ENCODE data around the gene CDKN2A. TPM values are rescaled to one million over a fixed set of nuclear protein-coding genes. Genes with fewer than 3 reads are reported as not detected.

Gene CDKN2A
- total RNA-seq, 1 experiment from 2014 or later = 0.35 TPM

DNA sequence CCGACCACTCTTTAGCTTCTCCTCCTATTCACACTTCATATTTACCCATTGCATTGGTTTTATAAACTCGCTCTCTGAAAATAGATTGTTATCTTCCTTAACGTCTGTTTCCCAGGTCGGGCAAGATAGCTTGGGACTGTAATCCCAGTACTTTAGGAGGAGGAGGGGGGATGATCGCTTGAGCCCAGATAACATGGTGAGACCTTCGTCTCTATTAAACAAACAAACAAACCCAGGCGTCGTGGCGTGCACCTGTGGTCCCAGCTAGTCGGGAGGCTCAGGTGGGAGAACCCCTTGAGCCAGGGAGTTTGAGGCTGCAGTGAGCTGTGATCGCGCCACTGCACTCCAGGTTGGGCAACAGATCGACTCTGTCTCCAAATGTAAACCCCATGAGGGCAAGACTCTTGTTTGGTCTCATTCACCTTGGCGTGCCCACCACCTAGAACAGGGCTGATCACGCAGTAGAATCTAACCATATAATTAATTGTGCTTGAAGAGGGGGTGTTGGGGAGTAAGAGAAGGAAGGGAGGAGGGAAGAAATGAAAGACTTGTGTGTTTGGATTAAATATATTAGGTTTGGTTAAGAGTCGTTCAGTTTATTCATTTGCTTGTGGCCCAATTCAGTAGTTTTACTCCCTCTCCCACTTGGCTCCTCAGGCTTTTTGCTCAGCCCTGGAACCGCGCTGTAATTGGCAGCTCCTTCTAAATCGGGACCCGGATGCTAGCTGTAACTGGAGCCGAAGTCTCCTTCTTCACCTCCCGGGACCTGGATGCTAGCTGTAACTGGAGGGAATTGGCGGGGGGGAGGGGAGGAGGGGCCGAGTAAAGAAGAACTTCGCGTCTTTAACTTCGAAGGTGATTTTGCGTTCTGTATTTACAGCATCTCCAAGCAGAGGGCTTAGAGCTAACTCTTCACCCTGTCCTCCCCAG, 24.9 kb downstream of the CDKN2A start:
- Histone ChIP-seq H3K56ac (ENCODE audit: insufficient read length, low read depth, low read length) (no peak overlapping the region), H4K91ac (ENCODE audit: insufficient read length, low read depth, low read length) (no peak overlapping the region), H3K4me1 (ENCODE audit: insufficient read depth, low read length) (no peaks in the 10 kb centered on the region; the same call in 1 of the 2 replicates), H2AK5ac (ENCODE audit: insufficient read length, low read length) (no peak overlapping the region), H3K9ac (ENCODE audit: extremely low read depth, insufficient read length, low read length) (no peak overlapping the region), H3K27me3 (ENCODE audit: insufficient read depth, low read length) (peaks cover 87% of the 10 kb centered on the region), H4K5ac (ENCODE audit: insufficient read length, low read depth, low read length) (no peak overlapping the region), H2BK12ac (ENCODE audit: insufficient read length, low read depth, low read length) (no peak overlapping the region), H3K79me1 (ENCODE audit: insufficient read depth, low read depth, low read length, poor library complexity, severe bottlenecking) (no peaks in the 10 kb centered on the region), H2AFZ (ENCODE audit: low read length) (no peak overlapping the region), H3K27ac (ENCODE audit: insufficient read length, low read depth, low read length) (no peak overlapping the region), H3K14ac (ENCODE audit: insufficient read depth, low read length) (no peak overlapping the region), H4K20me1 (ENCODE audit: control insufficient read depth, insufficient read depth, insufficient read length) (no peaks in the 10 kb centered on the region), H3K18ac (ENCODE audit: insufficient read length, low read depth, low read length) (no peak overlapping the region), H3K9me3 (ENCODE audit: control insufficient read depth, low read depth, low read length) (no peaks in the 10 kb centered on the region), H3K79me2 (ENCODE audit: insufficient read depth, low read length) (no peaks in the 10 kb centered on the region), H2BK120ac (ENCODE audit: low read depth, low read length, poor library complexity, severe bottlenecking) (no peak overlapping the region), H4K8ac (replicated peaks; ENCODE audit: insufficient read length, low read depth, low read length) (no peak overlapping the region), H2BK5ac (ENCODE audit: insufficient read length, low read length) (no peak overlapping the region), H2BK20ac (ENCODE audit: low read depth, low read length, poor library complexity, severe bottlenecking) (no peak overlapping the region), H3K4me2 (ENCODE audit: insufficient read depth, insufficient read length, low read length) (no peak overlapping the region), H3K4ac (ENCODE audit: low read depth, low read length) (no peak overlapping the region), H2BK15ac (ENCODE audit: low read depth, low read length) (no peak overlapping the region), H3T11ph (ENCODE audit: low read length) (no peak overlapping the region), H3K23me2 (ENCODE audit: insufficient read length, low read depth, low read length, poor library complexity, severe bottlenecking) (peaks cover 4% of the 10 kb centered on the region), H3K23ac (ENCODE audit: insufficient read length, low read depth, low read length) (no peak overlapping the region)
- H3K27me3 Mint-ChIP-seq (ENCODE audit: low read depth) = peaks cover 99% of the 10 kb centered on the region
- peak; percentile 80 for DNase-seq
- peaks cover 36 to 53% of the 10 kb centered on the region in 2 experiments for H3K4me1 Mint-ChIP-seq
- TF ChIP-seq, protein P1, sequence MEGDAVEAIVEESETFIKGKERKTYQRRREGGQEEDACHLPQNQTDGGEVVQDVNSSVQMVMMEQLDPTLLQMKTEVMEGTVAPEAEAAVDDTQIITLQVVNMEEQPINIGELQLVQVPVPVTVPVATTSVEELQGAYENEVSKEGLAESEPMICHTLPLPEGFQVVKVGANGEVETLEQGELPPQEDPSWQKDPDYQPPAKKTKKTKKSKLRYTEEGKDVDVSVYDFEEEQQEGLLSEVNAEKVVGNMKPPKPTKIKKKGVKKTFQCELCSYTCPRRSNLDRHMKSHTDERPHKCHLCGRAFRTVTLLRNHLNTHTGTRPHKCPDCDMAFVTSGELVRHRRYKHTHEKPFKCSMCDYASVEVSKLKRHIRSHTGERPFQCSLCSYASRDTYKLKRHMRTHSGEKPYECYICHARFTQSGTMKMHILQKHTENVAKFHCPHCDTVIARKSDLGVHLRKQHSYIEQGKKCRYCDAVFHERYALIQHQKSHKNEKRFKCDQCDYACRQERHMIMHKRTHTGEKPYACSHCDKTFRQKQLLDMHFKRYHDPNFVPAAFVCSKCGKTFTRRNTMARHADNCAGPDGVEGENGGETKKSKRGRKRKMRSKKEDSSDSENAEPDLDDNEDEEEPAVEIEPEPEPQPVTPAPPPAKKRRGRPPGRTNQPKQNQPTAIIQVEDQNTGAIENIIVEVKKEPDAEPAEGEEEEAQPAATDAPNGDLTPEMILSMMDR (conservative IDR thresholded peaks at IDR 0.05) = no peak
- H3K9me3 Mint-ChIP-seq = peaks cover 6 to 16% of the 10 kb centered on the region in 2 experiments
- peak overlapping the region in 1 of 2 experiments; percentile 22; a peak in 2 of 5 replicates for H3K4me3 Mint-ChIP-seq
- no peak overlapping the region for H3K27ac Mint-ChIP-seq
- WGBS (ENCODE audit: extremely low coverage, insufficient read length, low lambda C conversion rate) = no CpG with 5 or more reads among the region's 28 CpGs
- peaks cover 0 to 3% (median 0%) of the 10 kb centered on the region in 3 experiments; a peak in 2 of 7 replicates for H3K36me3 Mint-ChIP-seq (ENCODE audit: insufficient read depth in 1 of 3, low read depth in 3 of 3)

All from H9 (cell line).